Islet precursor cell (in vitro differentiated cells): ENCODE measurements around the gene HCN2.
"Not testable (repeated sequence)": the region's sequence is repeated elsewhere in the genome, so short reads cannot be mapped to it uniquely, and the experiment has no call there.

Experiments
- DNase-seq: peaks from one replicate; pipeline ENCODE4 v3.0.0-alpha.2; 2018

The HCN2 gene

GRCh38 chr19:607301-608154 lies 17.8 kb downstream of the HCN2 start:
- peak; percentile 49 for DNase-seq

- peak; percentile 48 for DNase-seq
Observed at GRCh38 chr19:608155-609003, 18.7 kb downstream of the HCN2 start.

- peak; percentile 45 for DNase-seq
Observed at GRCh38 chr19:609004-609346, 19.3 kb downstream of the HCN2 start.

- DNase-seq, result no peak
Observed at GRCh38 chr19:610071-610800, 20.6 kb downstream of the HCN2 start.

GRCh38 chr19:610801-611480 lies 21.3 kb downstream of the HCN2 start:
- peak; percentile 50 for DNase-seq

- peak; percentile 46 for DNase-seq
Observed at GRCh38 chr19:611481-611868, 21.8 kb downstream of the HCN2 start.

GRCh38 chr19:612941-613340 lies 23.3 kb downstream of the HCN2 start:
- DNase-seq, result no peak

GRCh38 chr19:613732-614567 lies 24.3 kb downstream of the HCN2 start:
- no peak for DNase-seq

GRCh38 chr19:615619-616018 lies 25.9 kb downstream of the HCN2 start:
- DNase-seq, result no peak

- DNase-seq, result no peak
Observed at GRCh38 chr19:616062-616700, 26.5 kb downstream of the HCN2 start.

- DNase-seq, result no peak
Observed at GRCh38 chr19:616747-617526, 27.3 kb downstream of the HCN2 start.

GRCh38 chr19:617551-618246 lies 28.0 kb downstream of the HCN2 start:
- DNase-seq, result peak; percentile 46

- DNase-seq, result no peak
Observed at GRCh38 chr19:618247-618619, 28.6 kb downstream of the HCN2 start.

- no peak for DNase-seq
Observed at GRCh38 chr19:618674-619285, 29.1 kb downstream of the HCN2 start.

- DNase-seq, result no peak
Observed at GRCh38 chr19:619286-620002, 29.8 kb downstream of the HCN2 start.

- DNase-seq, result no peak
Observed at GRCh38 chr19:620166-620862, 30.6 kb downstream of the HCN2 start.

- DNase-seq, result not testable (repeated sequence)
Observed at GRCh38 chr19:621191-621590, 31.5 kb downstream of the HCN2 start.

- peak; percentile 43 for DNase-seq
Observed at GRCh38 chr19:621819-622218, 32.1 kb downstream of the HCN2 start.
